ENCODE data around the gene AKR1B15. TPM values are rescaled to one million over a fixed set of nuclear protein-coding genes. Genes with fewer than 3 reads are reported as not detected.

AKR1B15 gene
- total and polyA plus RNA-seq, 9 of the 15 experiments (the other 6 are each of a cell fraction or from before 2014, with no cell fraction given) = not detected

DNA sequence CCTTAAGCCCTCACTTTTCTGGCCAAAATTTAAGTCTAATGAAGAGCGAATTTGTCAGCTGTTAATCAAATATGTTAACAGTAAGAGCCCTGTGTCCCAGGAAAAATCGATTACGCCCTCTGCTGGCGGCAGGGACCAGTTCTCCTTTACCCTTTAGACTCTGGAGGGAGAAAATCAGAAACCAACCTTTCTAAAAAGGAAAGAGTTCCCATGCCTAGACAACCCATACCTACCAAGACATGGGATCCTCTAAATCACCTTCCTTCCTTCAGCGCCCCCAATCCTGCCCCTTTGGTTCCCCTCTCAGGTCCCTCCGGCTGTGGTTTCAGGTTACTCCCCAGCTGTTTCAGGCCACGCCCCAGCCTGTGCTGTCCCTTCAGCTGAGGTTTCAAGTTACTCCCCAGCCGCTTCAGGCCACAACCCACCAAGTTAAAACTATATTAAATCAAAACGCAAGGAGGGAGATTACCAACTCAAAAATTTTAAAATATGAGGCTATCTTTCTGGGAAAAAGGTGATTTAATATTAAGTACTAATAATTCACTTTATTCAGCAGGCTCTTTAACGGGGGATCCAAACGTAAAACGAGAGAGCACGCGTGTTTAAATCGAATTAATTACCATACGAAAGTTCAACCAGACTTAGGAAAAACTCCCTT is 1.4 kb upstream of the AKR1B15 start (continued):
- peak in 1 of 2 experiments; percentile 26; a peak in 1 of 4 replicates for TF ChIP-seq MAZ (CRISPR knock-in tag; conservative IDR thresholded peaks at IDR 0.05 in 1 of 2, IDR thresholded peaks at IDR 0.05 in 1 of 2)
- no peak for TF ChIP-seq HDAC8 (tag; IDR thresholded peaks at IDR 0.05)
- TF ChIP-seq RAD51 (IDR thresholded peaks at IDR 0.05; ENCODE audit: borderline replicate concordance, low read depth) = no peak
- no peak for TF ChIP-seq ZNF561 (CRISPR knock-in tag; conservative IDR thresholded peaks at IDR 0.05)
- peak; percentile 35 to 60; a peak in 3 of 4 replicates for TF ChIP-seq RAD21 (CRISPR knock-in tag; conservative IDR thresholded peaks at IDR 0.05 in 1 of 2, IDR thresholded peaks at IDR 0.05 in 1 of 2)
- TF ChIP-seq TOE1 (IDR thresholded peaks at IDR 0.05; ENCODE audit: borderline replicate concordance) = peak; percentile 42; the same call in 1 of the 2 replicates
- TF ChIP-seq TOE1 (CRISPR knock-in tag; IDR thresholded peaks at IDR 0.05; ENCODE audit: borderline replicate concordance, low read depth) = no peak
- TF ChIP-seq SIX5 (IDR thresholded peaks at IDR 0.05; ENCODE audit: borderline replicate concordance in 1 of 2, insufficient read depth in 1 of 2, low read depth in 1 of 2, low read length in 2 of 2) = peak in 1 of 2 experiments; percentile 30; a peak in 1 of 4 replicates
- TF ChIP-seq, protein P1, sequence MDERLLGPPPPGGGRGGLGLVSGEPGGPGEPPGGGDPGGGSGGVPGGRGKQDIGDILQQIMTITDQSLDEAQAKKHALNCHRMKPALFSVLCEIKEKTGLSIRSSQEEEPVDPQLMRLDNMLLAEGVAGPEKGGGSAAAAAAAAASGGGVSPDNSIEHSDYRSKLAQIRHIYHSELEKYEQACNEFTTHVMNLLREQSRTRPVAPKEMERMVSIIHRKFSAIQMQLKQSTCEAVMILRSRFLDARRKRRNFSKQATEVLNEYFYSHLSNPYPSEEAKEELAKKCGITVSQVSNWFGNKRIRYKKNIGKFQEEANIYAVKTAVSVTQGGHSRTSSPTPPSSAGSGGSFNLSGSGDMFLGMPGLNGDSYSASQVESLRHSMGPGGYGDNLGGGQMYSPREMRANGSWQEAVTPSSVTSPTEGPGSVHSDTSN (CRISPR knock-in tag; IDR thresholded peaks at IDR 0.05; ENCODE audit: low read depth) = no peak
- TF ChIP-seq, protein P1 (tag; conservative IDR thresholded peaks at IDR 0.05; ENCODE audit: low read depth) = peak; percentile 58; the same call in 1 of the 2 replicates
- TF ChIP-seq SAP30 (IDR thresholded peaks at IDR 0.05; ENCODE audit: borderline replicate concordance, insufficient read depth, low read depth, low read length, poor library complexity, severe bottlenecking) = peak; percentile 50
- TF ChIP-seq HDAC2 (IDR thresholded peaks at IDR 0.05) = peak; percentile 60
- peak; percentile 48; the same call in 1 of the 2 replicates for TF ChIP-seq ZNF263 (CRISPR knock-in tag; IDR thresholded peaks at IDR 0.05; ENCODE audit: borderline replicate concordance)
- TF ChIP-seq HIVEP1 (CRISPR knock-in tag; IDR thresholded peaks at IDR 0.05) = no peak
- no peak for TF ChIP-seq PTBP1 (IDR thresholded peaks at IDR 0.05; ENCODE audit: low read depth, low read length)
- no peak for TF ChIP-seq SUPT5H (IDR thresholded peaks at IDR 0.05)
- peak; percentile 74; the same call in 1 of the 2 replicates for TF ChIP-seq SMARCE1 (IDR thresholded peaks at IDR 0.05)
- TF ChIP-seq ESRRA (IDR thresholded peaks at IDR 0.05; ENCODE audit: borderline replicate concordance, low read depth) = 0 out of 2 replicates have a peak, but pooled peaks have one; percentile 45
- TF ChIP-seq, protein P2, sequence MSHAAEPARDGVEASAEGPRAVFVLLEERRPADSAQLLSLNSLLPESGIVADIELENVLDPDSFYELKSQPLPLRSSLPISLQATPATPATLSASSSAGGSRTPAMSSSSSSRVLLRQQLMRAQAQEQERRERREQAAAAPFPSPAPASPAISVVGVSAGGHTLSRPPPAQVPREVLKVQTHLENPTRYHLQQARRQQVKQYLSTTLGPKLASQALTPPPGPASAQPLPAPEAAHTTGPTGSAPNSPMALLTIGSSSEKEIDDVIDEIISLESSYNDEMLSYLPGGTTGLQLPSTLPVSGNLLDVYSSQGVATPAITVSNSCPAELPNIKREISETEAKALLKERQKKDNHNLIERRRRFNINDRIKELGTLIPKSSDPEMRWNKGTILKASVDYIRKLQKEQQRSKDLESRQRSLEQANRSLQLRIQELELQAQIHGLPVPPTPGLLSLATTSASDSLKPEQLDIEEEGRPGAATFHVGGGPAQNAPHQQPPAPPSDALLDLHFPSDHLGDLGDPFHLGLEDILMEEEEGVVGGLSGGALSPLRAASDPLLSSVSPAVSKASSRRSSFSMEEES (CRISPR knock-in tag; IDR thresholded peaks at IDR 0.05) = no peak
- peak; percentile 65 for TF ChIP-seq MIER1 (IDR thresholded peaks at IDR 0.05; ENCODE audit: low read depth)
- TF ChIP-seq, protein P3, sequence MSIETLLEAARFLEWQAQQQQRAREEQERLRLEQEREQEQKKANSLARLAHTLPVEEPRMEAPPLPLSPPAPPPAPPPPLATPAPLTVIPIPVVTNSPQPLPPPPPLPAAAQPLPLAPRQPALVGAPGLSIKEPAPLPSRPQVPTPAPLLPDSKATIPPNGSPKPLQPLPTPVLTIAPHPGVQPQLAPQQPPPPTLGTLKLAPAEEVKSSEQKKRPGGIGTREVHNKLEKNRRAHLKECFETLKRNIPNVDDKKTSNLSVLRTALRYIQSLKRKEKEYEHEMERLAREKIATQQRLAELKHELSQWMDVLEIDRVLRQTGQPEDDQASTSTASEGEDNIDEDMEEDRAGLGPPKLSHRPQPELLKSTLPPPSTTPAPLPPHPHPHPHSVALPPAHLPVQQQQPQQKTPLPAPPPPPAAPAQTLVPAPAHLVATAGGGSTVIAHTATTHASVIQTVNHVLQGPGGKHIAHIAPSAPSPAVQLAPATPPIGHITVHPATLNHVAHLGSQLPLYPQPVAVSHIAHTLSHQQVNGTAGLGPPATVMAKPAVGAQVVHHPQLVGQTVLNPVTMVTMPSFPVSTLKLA (conservative IDR thresholded peaks at IDR 0.05) = peak; percentile 26 to 31; a peak in 2 of 4 replicates
- TF ChIP-seq PHF21A (IDR thresholded peaks at IDR 0.05; ENCODE audit: borderline replicate concordance, low read depth) = no peak

Measured in K562 (cell line).